HepG2 (cell line): ENCODE measurements around the gene TMOD2. TPM values are rescaled to one million over a fixed set of nuclear protein-coding genes. Genes with fewer than 3 reads are reported as not detected.

Source experiments
- EP300 ChIP-seq, 3 experiments: sonication (generic) in 1 of 3; formaldehyde crosslinking in 1 of 3; IDR thresholded peaks; 2 replicates each; pipeline versions ENCODE4 v1.5.1 to v1.6.1; 2011 to 2020; ENCODE audit warnings: low read depth in 2 of 3, low read length in 2 of 3, borderline replicate concordance in 1 of 3, improper control_type of control experiment in 1 of 3, mild to moderate bottlenecking in 1 of 3, missing genetic modification reagents in 1 of 3, moderate library complexity in 1 of 3
- HDAC6 ChIP-seq: fragments of 200-600 bp; sonication (generic); IDR thresholded peaks from 2 replicates; pipeline ENCODE4 v1.7.0; 2017; ENCODE audit warnings: mild to moderate bottlenecking, antibody characterized with exemption, low read length, low read depth
- HOXA7 ChIP-seq: sonication (generic); formaldehyde crosslinking; IDR thresholded peaks from 2 replicates; pipeline ENCODE4 v1.8.1; 2022; ENCODE audit warnings: mild to moderate bottlenecking, missing genetic modification reagents, moderate library complexity
- IRF2 ChIP-seq: IDR thresholded peaks from 2 replicates; pipeline ENCODE4 v1.6.1; 2018; ENCODE audit warnings: missing genetic modification reagents, missing compliant biosample characterization
- KMT2A ChIP-seq: sonication (generic); formaldehyde crosslinking; IDR thresholded peaks from 2 replicates; pipeline ENCODE4 v1.4.0; 2020; ENCODE audit warnings: missing genetic modification reagents
- NFRKB ChIP-seq: fragments of 450-650 bp; IDR thresholded peaks from 2 replicates; pipeline ENCODE4 v1.6.1; 2017
- PHF20 ChIP-seq: sonication (generic); formaldehyde crosslinking; IDR thresholded peaks from 2 replicates; pipeline ENCODE4 v1.5.0; 2020; ENCODE audit warnings: mild to moderate bottlenecking, missing genetic modification reagents
- SOX6 ChIP-seq, 2 experiments: fragments of 450-650 bp in 1 of 2; sonication (generic) in 1 of 2; formaldehyde crosslinking in 1 of 2; IDR thresholded peaks; 2 replicates each; pipeline versions ENCODE4 v1.4.0 to v1.6.1; 2017 to 2020; ENCODE audit warnings: antibody characterized with exemption in 1 of 2, mild to moderate bottlenecking in 1 of 2, missing genetic modification reagents in 1 of 2
- SRSF1 ChIP-seq: fragments of 200-400 bp; formaldehyde crosslinking; optimal IDR thresholded peaks from 2 replicates; pipeline ENCODE3; 2017; ENCODE audit warnings: mild to moderate bottlenecking, low read depth, low read length, moderate library complexity
- TCF7 ChIP-seq: sonication (generic); IDR thresholded peaks from 2 replicates; pipeline ENCODE4 v1.6.1; 2016; ENCODE audit warnings: antibody characterized with exemption, low read depth
- ZNF343 ChIP-seq: sonication (generic); formaldehyde crosslinking; IDR thresholded peaks from 2 replicates; pipeline ENCODE4 v1.4.0; 2020; ENCODE audit warnings: mild to moderate bottlenecking, missing genetic modification reagents
- ZNF556 ChIP-seq: sonication (generic); formaldehyde crosslinking; IDR thresholded peaks from 2 replicates; pipeline ENCODE4 v1.4.0; 2020; ENCODE audit warnings: mild to moderate bottlenecking, missing genetic modification reagents, borderline replicate concordance
- polyA plus RNA-seq, 8 experiments: library from polyadenylated mRNA; depleted of rRNA in 3 of 8; stranded (reverse) in 7 of 8; unstranded in 1 of 8; fragments of >200 nt; fragmentation: Illumina TruSeq in 4 of 8; extraction: Trizol in 4 of 8; gene quantifications; 2 replicates each; pipeline versions ENCODE4 v1.2.1 to v1.2.3, GENCODE V29; 2011 to 2016; ENCODE audit warnings: low read depth in 4 of 8, missing spikeins in 1 of 8, mixed read lengths in 1 of 8; ENCODE audit not compliant: insufficient read depth in 1 of 8
- total RNA-seq, 5 experiments: library from RNA; depleted of rRNA; stranded (reverse); fragments of >200 nt; fragmentation: Illumina TruSeq; extraction: Trizol; gene quantifications; 2 replicates each; pipeline ENCODE4 v1.2.3, GENCODE V29; 2016; ENCODE audit warnings: low read depth in 1 of 5
- TF ChIP-seq, protein P1 (sequence below), 2 experiments: sonication (generic) in 1 of 2; formaldehyde crosslinking in 1 of 2; IDR thresholded peaks; 2 replicates each; pipeline versions ENCODE4 v1.6.1 to v1.9.0; 2014 to 2022; ENCODE audit warnings: antibody characterized with exemption in 1 of 2, borderline replicate concordance in 1 of 2, inconsistent platforms in 1 of 2, low read depth in 1 of 2, missing genetic modification reagents in 1 of 2
- TF ChIP-seq, protein P2 (sequence below): IDR thresholded peaks from 2 replicates; pipeline ENCODE4 v1.6.1; 2016; ENCODE audit warnings: mild to moderate bottlenecking
- TF ChIP-seq, protein P3 (sequence below): sonication (generic); formaldehyde crosslinking; IDR thresholded peaks from 2 replicates; pipeline ENCODE4 v1.4.0; 2020; ENCODE audit warnings: missing genetic modification reagents, mild to moderate bottlenecking, borderline replicate concordance

Gene TMOD2
- total and polyA plus RNA-seq, 2 of the 13 experiments (the other 11 are each of a cell fraction or from before 2014, with no cell fraction given), result 0.01 to 0.02 TPM

DNA sequence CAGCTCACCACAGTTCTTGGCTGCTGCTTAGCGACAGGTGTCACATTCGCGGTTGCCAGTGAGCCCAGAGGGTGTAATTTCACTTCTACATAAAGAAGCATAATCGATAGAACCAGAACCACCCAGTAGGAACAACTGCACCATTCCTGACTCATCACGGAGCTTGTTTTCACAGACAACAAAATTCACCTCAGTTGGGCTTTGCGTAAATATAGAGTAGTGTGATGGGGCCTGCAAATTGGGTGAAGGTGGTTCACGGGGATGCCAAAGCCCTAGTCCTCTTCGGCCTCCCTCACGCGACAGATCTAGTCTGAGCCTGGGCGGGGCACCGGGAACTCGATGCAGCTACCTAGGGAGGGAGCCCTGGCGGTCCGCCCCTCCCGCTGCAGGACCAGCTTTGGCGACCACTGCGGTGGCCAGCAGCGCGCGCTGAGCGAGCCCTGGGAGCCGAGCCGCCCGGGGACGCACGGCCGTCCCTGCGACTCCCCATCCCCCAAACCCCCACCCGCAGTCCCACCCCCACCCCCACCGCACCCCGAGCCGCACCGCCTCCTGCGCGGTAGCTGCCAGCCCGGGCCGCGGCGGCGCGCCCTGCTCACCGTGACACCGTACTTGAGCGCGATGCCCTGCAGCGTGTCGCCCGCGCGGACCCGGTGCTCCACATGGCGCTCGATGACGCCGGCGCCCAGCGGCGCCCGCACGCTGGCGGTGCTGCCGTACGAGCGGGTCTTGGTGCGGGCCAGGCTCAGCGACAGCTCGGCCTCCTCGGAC, 14.5 kb upstream of the TMOD2 start (continued):
- TF ChIP-seq, protein P1, sequence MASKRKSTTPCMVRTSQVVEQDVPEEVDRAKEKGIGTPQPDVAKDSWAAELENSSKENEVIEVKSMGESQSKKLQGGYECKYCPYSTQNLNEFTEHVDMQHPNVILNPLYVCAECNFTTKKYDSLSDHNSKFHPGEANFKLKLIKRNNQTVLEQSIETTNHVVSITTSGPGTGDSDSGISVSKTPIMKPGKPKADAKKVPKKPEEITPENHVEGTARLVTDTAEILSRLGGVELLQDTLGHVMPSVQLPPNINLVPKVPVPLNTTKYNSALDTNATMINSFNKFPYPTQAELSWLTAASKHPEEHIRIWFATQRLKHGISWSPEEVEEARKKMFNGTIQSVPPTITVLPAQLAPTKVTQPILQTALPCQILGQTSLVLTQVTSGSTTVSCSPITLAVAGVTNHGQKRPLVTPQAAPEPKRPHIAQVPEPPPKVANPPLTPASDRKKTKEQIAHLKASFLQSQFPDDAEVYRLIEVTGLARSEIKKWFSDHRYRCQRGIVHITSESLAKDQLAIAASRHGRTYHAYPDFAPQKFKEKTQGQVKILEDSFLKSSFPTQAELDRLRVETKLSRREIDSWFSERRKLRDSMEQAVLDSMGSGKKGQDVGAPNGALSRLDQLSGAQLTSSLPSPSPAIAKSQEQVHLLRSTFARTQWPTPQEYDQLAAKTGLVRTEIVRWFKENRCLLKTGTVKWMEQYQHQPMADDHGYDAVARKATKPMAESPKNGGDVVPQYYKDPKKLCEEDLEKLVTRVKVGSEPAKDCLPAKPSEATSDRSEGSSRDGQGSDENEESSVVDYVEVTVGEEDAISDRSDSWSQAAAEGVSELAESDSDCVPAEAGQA (IDR thresholded peaks at IDR 0.05; ENCODE audit: low read depth), result no peak
- TF ChIP-seq, protein P1 (CRISPR knock-in tag; IDR thresholded peaks at IDR 0.05; ENCODE audit: borderline replicate concordance), result no peak
- no peak for TF ChIP-seq TCF7
- TF ChIP-seq HOXA7 (CRISPR knock-in tag), result no peak
- TF ChIP-seq EP300 (IDR thresholded peaks at IDR 0.05; ENCODE audit: low read depth in 2 of 2, low read length in 2 of 2), result no peak
- no peak for TF ChIP-seq EP300 (CRISPR knock-in tag; IDR thresholded peaks at IDR 0.05; ENCODE audit: borderline replicate concordance)
- no peak for TF ChIP-seq HDAC6
- TF ChIP-seq SRSF1, result no peak
- TF ChIP-seq, protein P2, sequence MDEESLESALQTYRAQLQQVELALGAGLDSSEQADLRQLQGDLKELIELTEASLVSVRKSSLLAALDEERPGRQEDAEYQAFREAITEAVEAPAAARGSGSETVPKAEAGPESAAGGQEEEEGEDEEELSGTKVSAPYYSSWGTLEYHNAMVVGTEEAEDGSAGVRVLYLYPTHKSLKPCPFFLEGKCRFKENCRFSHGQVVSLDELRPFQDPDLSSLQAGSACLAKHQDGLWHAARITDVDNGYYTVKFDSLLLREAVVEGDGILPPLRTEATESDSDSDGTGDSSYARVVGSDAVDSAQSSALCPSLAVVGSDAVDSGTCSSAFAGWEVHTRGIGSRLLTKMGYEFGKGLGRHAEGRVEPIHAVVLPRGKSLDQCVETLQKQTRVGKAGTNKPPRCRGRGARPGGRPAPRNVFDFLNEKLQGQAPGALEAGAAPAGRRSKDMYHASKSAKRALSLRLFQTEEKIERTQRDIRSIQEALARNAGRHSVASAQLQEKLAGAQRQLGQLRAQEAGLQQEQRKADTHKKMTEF (CRISPR knock-in tag), result no peak
- TF ChIP-seq ZNF556 (CRISPR knock-in tag), result no peak
- no peak for TF ChIP-seq NFRKB
- no peak for TF ChIP-seq SOX6 (IDR thresholded peaks at IDR 0.05)
- TF ChIP-seq SOX6 (CRISPR knock-in tag; IDR thresholded peaks at IDR 0.05), result no peak
- TF ChIP-seq PHF20, result no peak
- no peak for TF ChIP-seq KMT2A
- TF ChIP-seq IRF2 (CRISPR knock-in tag), result no peak
- TF ChIP-seq ZNF343 (CRISPR knock-in tag), result no peak
- TF ChIP-seq, protein P3, sequence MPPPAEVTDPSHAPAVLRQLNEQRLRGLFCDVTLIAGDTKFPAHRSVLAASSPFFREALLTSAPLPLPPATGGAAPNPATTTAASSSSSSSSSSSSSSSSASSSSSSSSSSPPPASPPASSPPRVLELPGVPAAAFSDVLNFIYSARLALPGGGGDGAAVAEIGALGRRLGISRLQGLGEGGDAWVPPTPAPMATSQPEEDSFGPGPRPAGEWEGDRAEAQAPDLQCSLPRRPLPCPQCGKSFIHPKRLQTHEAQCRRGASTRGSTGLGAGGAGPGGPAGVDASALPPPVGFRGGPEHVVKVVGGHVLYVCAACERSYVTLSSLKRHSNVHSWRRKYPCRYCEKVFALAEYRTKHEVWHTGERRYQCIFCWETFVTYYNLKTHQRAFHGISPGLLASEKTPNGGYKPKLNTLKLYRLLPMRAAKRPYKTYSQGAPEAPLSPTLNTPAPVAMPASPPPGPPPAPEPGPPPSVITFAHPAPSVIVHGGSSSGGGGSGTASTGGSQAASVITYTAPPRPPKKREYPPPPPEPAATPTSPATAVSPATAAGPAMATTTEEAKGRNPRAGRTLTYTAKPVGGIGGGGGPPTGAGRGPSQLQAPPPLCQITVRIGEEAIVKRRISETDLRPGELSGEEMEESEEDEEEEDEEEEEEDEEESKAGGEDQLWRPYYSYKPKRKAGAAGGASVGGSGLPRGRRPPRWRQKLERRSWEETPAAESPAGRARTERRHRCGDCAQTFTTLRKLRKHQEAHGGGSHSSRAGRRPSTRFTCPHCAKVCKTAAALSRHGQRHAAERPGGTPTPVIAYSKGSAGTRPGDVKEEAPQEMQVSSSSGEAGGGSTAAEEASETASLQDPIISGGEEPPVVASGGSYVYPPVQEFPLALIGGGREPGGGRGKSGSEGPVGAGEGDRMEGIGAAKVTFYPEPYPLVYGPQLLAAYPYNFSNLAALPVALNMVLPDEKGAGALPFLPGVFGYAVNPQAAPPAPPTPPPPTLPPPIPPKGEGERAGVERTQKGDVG (CRISPR knock-in tag), result no peak
